Measurements from ENCODE around the gene PRDM10.

PRDM10 gene

GRCh38 chr11:129929721-129930120 lies 72.9 kb downstream of the PRDM10 start:
- peaks cover 95% of the 10 kb centered on the region for H3K36me3 ChIP-seq (ENCODE audit: insufficient read depth, low read length)
- no peaks in the 10 kb centered on the region for H3K4me1 ChIP-seq (ENCODE audit: insufficient read depth, low read length, severe bottlenecking)
- no peak overlapping the region for H3K27ac ChIP-seq (ENCODE audit: low read depth, low read length, poor library complexity, severe bottlenecking)
- H3K9me3 ChIP-seq (ENCODE audit: low read length), result no peaks in the 10 kb centered on the region
- H3K4me2 ChIP-seq (ENCODE audit: low read length), result no peak overlapping the region
- no peaks in the 10 kb centered on the region for H3F3A ChIP-seq (ENCODE audit: insufficient read depth, low read length)
- H3K79me2 ChIP-seq (ENCODE audit: insufficient read depth, low read length), result no peaks in the 10 kb centered on the region; the same call in 1 of the 2 replicates
- H3K27me3 ChIP-seq (ENCODE audit: insufficient read depth, low read length), result no peaks in the 10 kb centered on the region
- no peaks in the 10 kb centered on the region for H4K20me1 ChIP-seq (ENCODE audit: insufficient read depth, low read length)
- H3K9ac ChIP-seq (ENCODE audit: low read length), result no peak overlapping the region
- no peak for TF ChIP-seq EZH2 (IDR thresholded peaks at IDR 0.05; ENCODE audit: borderline replicate concordance, low read length)
- no peak for TF ChIP-seq CTCF (IDR thresholded peaks at IDR 0.05; ENCODE audit: low read length)
- H3K4me3 ChIP-seq (ENCODE audit: low read depth, low read length, poor library complexity, severe bottlenecking), result no peak overlapping the region
- H2AFZ ChIP-seq (ENCODE audit: low read length), result no peak overlapping the region
- H3K9me2 ChIP-seq (ENCODE audit: low read depth, low read length), result no peaks in the 10 kb centered on the region

- Histone ChIP-seq H3K9me2 (ENCODE audit: low read depth, low read length) (no peaks in the 10 kb centered on the region), H3K27me3 (ENCODE audit: insufficient read depth, low read length) (no peaks in the 10 kb centered on the region), H3K4me3 (ENCODE audit: low read depth, low read length, poor library complexity, severe bottlenecking) (no peak overlapping the region), H3K36me3 (ENCODE audit: insufficient read depth, low read length) (peaks cover 95% of the 10 kb centered on the region), H2AFZ (ENCODE audit: low read length) (no peak overlapping the region), H3K79me2 (ENCODE audit: insufficient read depth, low read length) (no peaks in the 10 kb centered on the region; the same call in 1 of the 2 replicates), H3F3A (ENCODE audit: insufficient read depth, low read length) (no peaks in the 10 kb centered on the region), H3K9ac (ENCODE audit: low read length) (no peak overlapping the region), H4K20me1 (ENCODE audit: insufficient read depth, low read length) (no peaks in the 10 kb centered on the region), H3K27ac (ENCODE audit: low read depth, low read length, poor library complexity, severe bottlenecking) (no peak overlapping the region), H3K9me3 (ENCODE audit: low read length) (no peaks in the 10 kb centered on the region), H3K4me2 (ENCODE audit: low read length) (no peak overlapping the region), H3K4me1 (ENCODE audit: insufficient read depth, low read length, severe bottlenecking) (no peaks in the 10 kb centered on the region)
- TF ChIP-seq EZH2 (IDR thresholded peaks at IDR 0.05; ENCODE audit: borderline replicate concordance, low read length) (no peak), CTCF (IDR thresholded peaks at IDR 0.05; ENCODE audit: low read length) (no peak)
These were observed 73.5 kb downstream of the PRDM10 start for GRCh38 chr11:129928923-129929692.

GRCh38 chr11:129922674-129923073 lies 80.0 kb downstream of the PRDM10 start:
- Histone ChIP-seq H3K79me2 (ENCODE audit: insufficient read depth, low read length) (no peaks in the 10 kb centered on the region), H3K27me3 (ENCODE audit: insufficient read depth, low read length) (no peaks in the 10 kb centered on the region), H3K4me3 (ENCODE audit: low read depth, low read length, poor library complexity, severe bottlenecking) (no peak overlapping the region), H4K20me1 (ENCODE audit: insufficient read depth, low read length) (no peaks in the 10 kb centered on the region), H3K9me3 (ENCODE audit: low read length) (no peaks in the 10 kb centered on the region), H3F3A (ENCODE audit: insufficient read depth, low read length) (no peaks in the 10 kb centered on the region), H3K36me3 (ENCODE audit: insufficient read depth, low read length) (peaks cover 94% of the 10 kb centered on the region), H3K4me2 (ENCODE audit: low read length) (no peak overlapping the region), H3K27ac (ENCODE audit: low read depth, low read length, poor library complexity, severe bottlenecking) (no peak overlapping the region), H2AFZ (ENCODE audit: low read length) (no peak overlapping the region), H3K9me2 (ENCODE audit: low read depth, low read length) (no peaks in the 10 kb centered on the region), H3K9ac (ENCODE audit: low read length) (no peak overlapping the region), H3K4me1 (ENCODE audit: insufficient read depth, low read length, severe bottlenecking) (peaks cover 4% of the 10 kb centered on the region)
- TF ChIP-seq EZH2 (IDR thresholded peaks at IDR 0.05; ENCODE audit: borderline replicate concordance, low read length) (no peak), CTCF (IDR thresholded peaks at IDR 0.05; ENCODE audit: low read length) (no peak)

Data from OCI-LY1 (cell line).